ENCODE measurements around the gene CMTR1.

The CMTR1 gene

DNA sequence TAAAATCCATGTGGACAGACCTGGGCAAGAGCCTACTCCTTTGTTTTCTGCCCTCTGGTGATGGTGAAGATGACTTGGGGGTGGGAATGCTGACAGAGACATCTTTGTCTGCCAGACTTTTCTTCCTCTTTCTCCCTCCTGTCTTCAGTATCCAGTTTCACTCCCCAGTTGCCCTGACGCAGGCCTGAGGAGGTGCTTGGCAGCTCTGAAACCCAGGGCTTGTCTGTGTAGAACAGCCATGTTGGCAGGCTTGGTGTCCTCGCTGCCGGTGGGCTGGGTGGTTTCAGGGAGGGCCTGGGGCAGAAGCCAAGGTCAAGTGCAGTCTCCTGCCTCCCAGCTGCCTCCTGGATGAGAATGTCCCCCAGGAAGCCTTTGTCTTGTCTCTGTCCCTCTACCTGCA, 44.2 kb downstream of the CMTR1 start:
- DNase-seq (ENCODE audit: low read depth), result no peak
- TF ChIP-seq, protein P1, sequence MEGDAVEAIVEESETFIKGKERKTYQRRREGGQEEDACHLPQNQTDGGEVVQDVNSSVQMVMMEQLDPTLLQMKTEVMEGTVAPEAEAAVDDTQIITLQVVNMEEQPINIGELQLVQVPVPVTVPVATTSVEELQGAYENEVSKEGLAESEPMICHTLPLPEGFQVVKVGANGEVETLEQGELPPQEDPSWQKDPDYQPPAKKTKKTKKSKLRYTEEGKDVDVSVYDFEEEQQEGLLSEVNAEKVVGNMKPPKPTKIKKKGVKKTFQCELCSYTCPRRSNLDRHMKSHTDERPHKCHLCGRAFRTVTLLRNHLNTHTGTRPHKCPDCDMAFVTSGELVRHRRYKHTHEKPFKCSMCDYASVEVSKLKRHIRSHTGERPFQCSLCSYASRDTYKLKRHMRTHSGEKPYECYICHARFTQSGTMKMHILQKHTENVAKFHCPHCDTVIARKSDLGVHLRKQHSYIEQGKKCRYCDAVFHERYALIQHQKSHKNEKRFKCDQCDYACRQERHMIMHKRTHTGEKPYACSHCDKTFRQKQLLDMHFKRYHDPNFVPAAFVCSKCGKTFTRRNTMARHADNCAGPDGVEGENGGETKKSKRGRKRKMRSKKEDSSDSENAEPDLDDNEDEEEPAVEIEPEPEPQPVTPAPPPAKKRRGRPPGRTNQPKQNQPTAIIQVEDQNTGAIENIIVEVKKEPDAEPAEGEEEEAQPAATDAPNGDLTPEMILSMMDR (IDR thresholded peaks at IDR 0.05; ENCODE audit: insufficient read depth, low read depth, low read length, missing control alignments), result no peak
- H3K4me3 ChIP-seq (ENCODE audit: low read depth, low read length), result no peak overlapping the region

DNA sequence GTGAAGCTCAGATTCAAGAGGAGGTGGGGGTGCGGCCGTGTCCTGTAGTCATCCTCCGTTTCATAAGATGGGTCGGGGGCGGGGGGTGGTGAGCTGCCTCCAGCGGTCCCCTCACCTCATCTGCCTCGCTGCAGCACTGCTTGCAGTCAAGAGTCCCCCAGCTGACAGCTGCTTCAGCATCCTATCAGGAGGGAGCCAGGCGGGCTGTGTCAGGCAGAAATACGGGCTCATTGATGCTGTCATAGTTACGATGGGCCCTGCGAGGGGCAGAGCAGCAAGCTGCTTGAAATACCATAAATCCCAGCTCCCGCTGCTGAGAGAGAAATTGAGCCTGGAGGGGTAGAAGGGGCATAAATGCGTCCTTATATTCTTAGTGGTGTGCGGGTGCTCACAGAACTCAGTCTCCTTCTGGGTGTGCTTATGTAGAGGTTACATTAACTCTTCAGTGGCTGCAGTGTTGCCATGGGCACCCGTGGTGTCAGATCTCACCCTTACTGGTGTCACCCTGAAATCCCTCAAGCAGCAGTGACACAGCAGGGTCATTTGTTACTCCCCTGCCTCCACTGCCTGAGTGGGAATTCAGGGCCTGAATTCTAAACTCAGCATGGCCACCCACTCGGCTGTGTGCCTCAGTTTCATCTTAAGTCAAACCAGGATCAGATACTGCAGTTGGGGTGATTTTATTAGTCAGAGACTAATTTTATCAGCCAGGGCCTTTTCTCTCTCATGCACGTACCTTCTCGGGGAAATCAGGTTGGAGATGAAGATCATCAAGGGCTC, 44.8 kb downstream of the CMTR1 start:
- no peak for DNase-seq (ENCODE audit: low read depth)
- no peak overlapping the region for H3K4me3 ChIP-seq (ENCODE audit: low read depth, low read length)
- TF ChIP-seq, protein P1 (IDR thresholded peaks at IDR 0.05; ENCODE audit: insufficient read depth, low read depth, low read length, missing control alignments), result no peak

DNA sequence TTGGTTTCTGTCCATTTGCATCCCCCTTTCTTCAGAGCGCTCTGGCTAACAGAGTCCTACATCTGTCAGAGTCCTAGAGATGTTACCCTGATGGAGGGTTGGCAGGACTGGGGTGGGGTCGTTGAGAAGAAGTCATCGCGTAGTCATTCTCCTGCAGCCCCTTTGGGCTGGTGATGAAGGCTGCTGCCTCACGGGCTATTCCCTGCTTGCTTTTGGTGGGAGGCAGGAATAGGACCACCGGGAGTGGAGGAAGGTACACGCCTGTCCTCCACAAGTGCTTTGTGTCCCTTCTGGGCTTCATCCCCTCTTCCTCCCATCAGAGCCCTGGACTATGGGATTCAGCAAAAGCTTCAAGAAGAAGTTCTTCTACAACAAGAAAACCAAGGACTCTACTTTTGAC, 45.8 kb downstream of the CMTR1 start:
- H3K4me3 ChIP-seq (ENCODE audit: low read depth, low read length), result no peak overlapping the region
- no peak for DNase-seq (ENCODE audit: low read depth)
- TF ChIP-seq, protein P1 (IDR thresholded peaks at IDR 0.05; ENCODE audit: insufficient read depth, low read depth, low read length, missing control alignments), result no peak

DNA sequence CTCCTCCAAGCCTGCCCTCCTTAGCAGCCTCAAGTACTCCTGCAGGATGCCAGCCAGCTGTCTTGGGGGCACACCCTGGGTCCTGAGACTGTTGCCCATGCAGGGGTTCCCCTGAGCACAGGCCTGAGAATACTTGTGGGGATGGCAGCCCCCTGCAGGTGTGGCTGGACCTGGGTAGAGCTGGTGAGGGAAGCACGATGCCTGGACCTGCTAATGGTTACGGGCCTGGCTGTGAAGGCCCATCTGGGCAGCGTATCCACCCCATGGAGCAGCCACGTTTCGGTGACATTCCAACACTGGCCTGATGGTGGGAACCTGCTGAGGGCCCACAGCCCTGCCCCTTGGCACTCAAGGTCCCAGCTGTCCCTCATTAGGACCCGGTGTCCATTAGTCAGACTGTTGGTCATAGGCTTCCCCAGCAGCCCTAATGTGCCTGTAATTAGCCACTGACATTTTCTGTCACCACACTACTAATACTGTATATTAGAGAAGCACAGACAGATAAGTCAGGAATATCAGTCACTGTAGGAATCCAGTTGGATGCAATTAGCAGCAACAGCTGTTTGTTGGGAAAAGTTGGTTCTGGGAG, 46.3 kb downstream of the CMTR1 start:
- no peak overlapping the region for H3K4me3 ChIP-seq (ENCODE audit: low read depth, low read length)
- DNase-seq (ENCODE audit: low read depth), result no peak
- TF ChIP-seq, protein P1 (IDR thresholded peaks at IDR 0.05; ENCODE audit: insufficient read depth, low read depth, low read length, missing control alignments), result no peak

DNA sequence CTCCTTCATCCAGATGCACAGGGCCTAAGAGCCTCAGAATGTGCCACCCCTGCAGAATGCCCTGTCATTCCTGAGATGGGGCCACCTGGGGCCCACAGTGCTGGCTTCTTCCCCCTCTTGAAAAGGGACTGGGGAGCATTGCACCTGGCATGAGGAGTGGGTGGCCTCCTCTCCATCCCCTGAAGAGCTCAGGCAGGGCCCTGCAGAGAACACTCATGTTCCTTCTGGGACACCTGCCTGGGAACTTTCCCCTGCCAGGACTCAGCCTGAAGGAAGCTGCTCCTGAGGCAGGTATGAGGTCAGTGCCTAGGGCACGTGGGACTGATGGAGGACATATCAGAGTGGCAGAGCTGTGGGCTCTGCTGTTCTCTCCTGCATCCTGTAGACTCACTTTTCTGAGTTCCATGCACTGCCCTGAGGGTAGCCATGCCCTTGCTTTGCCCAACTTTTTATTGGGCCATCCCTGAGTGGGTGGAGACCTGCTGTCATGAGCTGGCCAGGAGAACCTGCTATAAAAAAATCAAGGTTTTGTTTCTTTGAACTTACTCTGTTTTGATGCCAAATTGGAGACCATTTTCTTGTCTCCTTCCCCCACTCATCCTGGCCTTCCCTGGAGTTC, 47.2 kb downstream of the CMTR1 start:
- TF ChIP-seq, protein P1 (IDR thresholded peaks at IDR 0.05; ENCODE audit: insufficient read depth, low read depth, low read length, missing control alignments), result no peak
- no peak overlapping the region for H3K4me3 ChIP-seq (ENCODE audit: low read depth, low read length)
- no peak for DNase-seq (ENCODE audit: low read depth)

DNA sequence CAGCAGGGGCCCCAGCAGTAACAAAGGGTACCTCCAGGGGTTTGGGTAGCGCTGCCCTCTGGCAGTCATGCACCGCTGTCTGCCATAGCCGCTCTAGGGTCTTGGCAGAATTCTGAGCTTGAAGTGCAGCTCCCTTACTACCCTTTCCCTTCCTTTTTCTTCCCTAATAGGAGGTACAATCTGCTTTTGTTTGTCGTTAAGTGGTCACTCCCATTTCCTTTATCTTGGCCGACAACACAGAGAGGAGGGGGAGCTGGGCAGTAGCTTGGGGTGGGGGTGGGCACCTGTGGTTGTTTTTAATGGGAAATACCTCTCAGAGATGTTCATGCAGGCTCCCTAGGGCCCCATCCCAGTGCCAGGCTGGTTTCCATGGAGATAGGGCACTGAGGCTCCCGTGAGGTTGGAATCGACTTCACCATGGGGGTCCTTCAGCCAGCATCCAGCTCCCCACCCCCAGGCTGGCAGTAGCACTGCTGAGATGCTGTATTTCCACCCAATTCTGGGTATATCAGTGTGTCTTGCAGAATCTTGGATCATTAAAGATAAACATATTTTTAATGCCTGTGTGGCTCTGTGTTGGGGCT, 48.0 kb downstream of the CMTR1 start:
- TF ChIP-seq, protein P1 (IDR thresholded peaks at IDR 0.05; ENCODE audit: insufficient read depth, low read depth, low read length, missing control alignments), result no peak
- H3K4me3 ChIP-seq (ENCODE audit: low read depth, low read length), result no peak overlapping the region
- no peak for DNase-seq (ENCODE audit: low read depth)

Data from GM12865 (cell line).